Uterus (tissue), 4 donors: Measurements from ENCODE around the gene ETV2. TPM values are rescaled to one million over a fixed set of nuclear protein-coding genes. Genes with fewer than 3 reads are reported as not detected.

Experiments used
- DNase-seq, 2 donors: peaks; one replicate each; pipeline ENCODE4 v3.0.0-alpha.2; 2019 to 2020
- H3K27ac ChIP-seq, 2 donors: fragments of 200-600 bp; sonication (generic); 1 replicate in 1 of 2; 2 replicates in 1 of 2; pipeline ENCODE4 v1.5.1; 2016 to 2018
- H3K27me3 ChIP-seq, 2 donors: fragments of 200-600 bp; sonication (generic); one replicate each; pipeline ENCODE4 v1.5.1; 2018 to 2019; ENCODE audit warnings: control low read depth in 1 of 2
- H3K36me3 ChIP-seq, 2 donors: fragments of 200-600 bp; sonication (generic); one replicate each; pipeline ENCODE4 v1.5.1; 2019; ENCODE audit warnings: control low read depth in 1 of 2
- H3K4me1 ChIP-seq, 2 donors: fragments of 200-600 bp; sonication (generic); one replicate each; pipeline ENCODE4 v1.5.1; 2018 to 2019; ENCODE audit warnings: control low read depth in 1 of 2
- H3K4me3 ChIP-seq, 2 donors: fragments of 200-600 bp; sonication (generic); 1 replicate in 1 of 2; 2 replicates in 1 of 2; pipeline ENCODE4 v1.5.1; 2018 to 2019; ENCODE audit warnings: mild to moderate bottlenecking in 1 of 2
- H3K9me3 ChIP-seq, 2 donors: fragments of 200-600 bp; sonication (generic); one replicate each; pipeline ENCODE4 v1.5.1; 2019; ENCODE audit warnings: control low read depth in 1 of 2
- POLR2A ChIP-seq, 2 donors: fragments of 450-650 bp; IDR thresholded peaks; one replicate each; pipeline ENCODE4 v1.6.1; 2016; ENCODE audit warnings: antibody characterized with exemption in 2 of 2, mild to moderate bottlenecking in 1 of 2, moderate library complexity in 1 of 2
- intact Hi-C: fragments of 100-400 bp; cut with DNase I; formaldehyde crosslinking; loops from one replicate; pipeline ENCODE4 v1.15.1; 2023; ENCODE audit warnings: low total_unique reads
- total RNA-seq, 4 donors: library from RNA; depleted of rRNA in 3 of 4; stranded (reverse); fragments of >200 nt in 3 of 4; gene quantifications; one replicate each; pipeline versions ENCODE4 v1.1.0 to v1.2.4, GENCODE V29; 2014 to 2023
- TF ChIP-seq, protein P1 (sequence below), 4 experiments: fragments of 200-600 bp in 2 of 4; fragments of 450-650 bp in 2 of 4; sonication (generic) in 2 of 4; IDR thresholded peaks; one replicate each; pipeline ENCODE4 v1.5.1; 2016 to 2019; ENCODE audit warnings: antibody characterized with exemption in 4 of 4, mild to moderate bottlenecking in 2 of 4, moderate library complexity in 1 of 4
- donor health status: DM: yes; HTN: yes; CAD: no.

The ETV2 gene
- total RNA-seq, 4 donors from 2014 or later = 0.48 to 1.6 TPM; not detected in 2

DNA sequence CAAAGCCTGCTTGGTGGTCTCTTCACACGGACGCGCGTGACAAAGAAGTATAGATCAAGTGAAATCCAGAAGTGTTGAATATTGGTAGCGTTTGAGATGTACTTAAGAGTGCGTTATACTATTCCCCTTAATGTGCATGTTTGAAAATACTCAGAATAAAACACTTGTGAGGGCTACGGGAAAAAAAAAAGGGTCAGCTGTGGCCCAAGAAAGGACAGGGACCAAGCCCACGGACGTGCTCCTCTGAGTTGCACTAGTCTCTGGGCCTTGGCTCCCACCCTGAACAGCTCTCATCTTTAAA is 13.3 kb upstream of the ETV2 start:
- Histone ChIP-seq H3K36me3 (no peaks in the 10 kb centered on the region), H3K27me3 (no peaks in the 10 kb centered on the region), H3K4me3 (peak overlapping the region; percentile 89 to 93), H3K4me1 (peaks cover 5 to 6% of the 10 kb centered on the region in 2 donors), H3K27ac (peak overlapping the region; percentile 78 to 93), H3K9me3 (no peaks in the 10 kb centered on the region)
- TF ChIP-seq POLR2A (IDR thresholded peaks at IDR 0.05) = no peak
- TF ChIP-seq, protein P1, sequence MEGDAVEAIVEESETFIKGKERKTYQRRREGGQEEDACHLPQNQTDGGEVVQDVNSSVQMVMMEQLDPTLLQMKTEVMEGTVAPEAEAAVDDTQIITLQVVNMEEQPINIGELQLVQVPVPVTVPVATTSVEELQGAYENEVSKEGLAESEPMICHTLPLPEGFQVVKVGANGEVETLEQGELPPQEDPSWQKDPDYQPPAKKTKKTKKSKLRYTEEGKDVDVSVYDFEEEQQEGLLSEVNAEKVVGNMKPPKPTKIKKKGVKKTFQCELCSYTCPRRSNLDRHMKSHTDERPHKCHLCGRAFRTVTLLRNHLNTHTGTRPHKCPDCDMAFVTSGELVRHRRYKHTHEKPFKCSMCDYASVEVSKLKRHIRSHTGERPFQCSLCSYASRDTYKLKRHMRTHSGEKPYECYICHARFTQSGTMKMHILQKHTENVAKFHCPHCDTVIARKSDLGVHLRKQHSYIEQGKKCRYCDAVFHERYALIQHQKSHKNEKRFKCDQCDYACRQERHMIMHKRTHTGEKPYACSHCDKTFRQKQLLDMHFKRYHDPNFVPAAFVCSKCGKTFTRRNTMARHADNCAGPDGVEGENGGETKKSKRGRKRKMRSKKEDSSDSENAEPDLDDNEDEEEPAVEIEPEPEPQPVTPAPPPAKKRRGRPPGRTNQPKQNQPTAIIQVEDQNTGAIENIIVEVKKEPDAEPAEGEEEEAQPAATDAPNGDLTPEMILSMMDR (IDR thresholded peaks at IDR 0.05) = no peak
- no peak for DNase-seq
- intact Hi-C loops = no loop called here

DNA sequence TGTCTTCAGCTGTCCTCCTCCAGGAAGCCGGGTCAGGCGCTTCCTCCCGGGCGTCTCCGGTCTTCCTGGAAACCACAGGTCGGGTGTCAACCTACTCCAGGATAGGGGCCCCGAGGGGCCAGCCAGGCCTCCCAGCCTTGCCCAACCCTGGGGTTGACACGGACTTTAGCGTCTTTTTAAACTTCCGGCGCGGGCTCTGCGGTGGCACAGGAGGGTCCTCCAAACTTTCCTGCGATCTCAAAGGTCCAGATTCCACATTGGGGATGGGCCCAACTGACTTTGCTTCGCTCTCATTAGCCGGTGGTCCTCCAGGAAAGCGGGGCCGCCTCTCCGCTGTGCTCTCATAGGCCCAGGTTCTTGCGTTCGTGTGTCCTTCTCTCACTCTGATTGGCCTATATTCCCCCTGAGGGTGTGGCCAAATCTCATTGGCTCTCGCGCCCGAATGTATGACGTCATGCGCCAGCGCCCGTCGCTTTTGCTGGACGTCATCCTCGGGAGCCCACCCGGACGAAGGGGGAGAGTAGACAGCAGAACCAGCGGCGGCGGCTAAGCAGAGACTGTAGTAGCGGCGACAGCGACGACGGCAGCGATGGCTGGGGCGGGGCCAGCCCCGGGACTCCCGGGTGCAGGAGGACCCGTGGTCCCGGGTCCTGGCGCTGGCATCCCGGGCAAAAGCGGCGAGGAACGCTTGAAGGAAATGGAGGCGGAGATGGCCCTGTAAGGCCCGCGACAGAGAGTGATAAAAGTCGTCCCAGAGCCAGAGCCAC is 12.8 kb upstream of the ETV2 start, which contains the start of gene RBM42:
RBM42 (plus strand) TSS at position 472 of the 767 bp plus-strand sequence; CDS start at position 590, 118 bp downstream.
- H3K9me3 ChIP-seq = no peaks in the 10 kb centered on the region
- peaks cover 5 to 6% of the 10 kb centered on the region in 2 donors for H3K4me1 ChIP-seq
- H3K36me3 ChIP-seq = no peaks in the 10 kb centered on the region
- DNase-seq = peak; percentile 98
- intact Hi-C loops = no loop called here
- peak within 1 kb of the TSS; percentile 78 to 93 for H3K27ac ChIP-seq
- H3K27me3 ChIP-seq = no peaks in the 10 kb centered on the region
- TF ChIP-seq, protein P1 (IDR thresholded peaks at IDR 0.05) = peak in 2 of 4 experiments; percentile 32 to 51
- peak; percentile 53 to 82 for TF ChIP-seq POLR2A (IDR thresholded peaks at IDR 0.05)
- peak within 1 kb of the TSS; percentile 89 to 93 for H3K4me3 ChIP-seq

DNA sequence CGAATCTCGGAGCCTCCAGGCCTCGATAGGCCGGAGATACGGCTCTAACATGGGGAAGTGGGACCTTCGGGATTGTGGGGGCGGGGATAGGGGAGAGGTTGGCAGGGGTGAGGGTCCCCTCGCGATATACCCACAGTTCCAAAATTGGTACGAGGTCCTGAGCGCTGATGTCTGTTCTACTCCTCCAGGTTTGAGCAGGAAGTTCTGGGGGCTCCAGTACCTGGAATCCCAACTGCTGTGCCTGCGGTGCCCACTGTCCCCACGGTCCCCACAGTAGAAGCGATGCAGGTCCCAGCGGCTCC is 12.3 kb upstream of the ETV2 start:
- H3K9me3 ChIP-seq = no peaks in the 10 kb centered on the region
- intact Hi-C loops = no loop called here

DNA sequence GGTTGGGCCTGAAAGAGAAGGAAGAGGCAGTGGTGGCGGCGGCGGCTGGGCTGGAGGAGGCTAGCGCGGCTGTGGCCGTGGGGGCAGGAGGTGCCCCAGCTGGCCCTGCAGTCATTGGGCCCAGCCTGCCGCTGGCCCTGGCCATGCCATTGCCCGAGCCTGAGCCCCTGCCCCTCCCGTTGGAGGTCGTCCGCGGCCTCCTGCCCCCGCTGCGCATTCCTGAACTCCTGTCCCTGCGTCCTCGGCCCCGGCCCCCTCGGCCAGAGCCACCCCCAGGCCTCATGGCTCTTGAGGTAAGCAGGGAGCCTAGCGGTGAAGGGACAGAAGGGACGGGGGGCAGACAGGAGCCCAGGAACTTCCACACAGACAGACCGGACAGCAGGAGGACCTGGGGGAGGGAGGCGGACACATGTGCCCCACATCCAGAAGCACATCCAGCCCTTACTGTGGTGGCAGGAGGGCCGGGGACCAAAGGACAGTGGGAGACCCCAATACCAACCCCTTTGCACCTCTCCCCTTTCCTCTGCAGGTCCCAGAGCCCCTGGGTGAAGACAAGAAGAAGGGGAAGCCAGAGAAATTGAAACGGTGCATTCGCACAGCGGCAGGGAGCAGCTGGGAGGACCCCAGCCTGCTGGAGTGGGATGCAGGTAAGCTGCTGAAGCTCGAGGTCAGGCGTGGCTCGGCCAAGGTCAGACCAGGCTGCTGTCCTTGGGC is 7.7 kb upstream of the ETV2 start:
- intact Hi-C loops = no loop called here

More for the DNA sequence above, 12.3 kb upstream of the ETV2 start:
- Histone ChIP-seq H3K4me1 (peaks cover 5 to 6% of the 10 kb centered on the region in 2 donors), H3K4me3 (peak overlapping the region; percentile 89 to 93), H3K27ac (peak overlapping the region; percentile 78 to 93), H3K27me3 (no peaks in the 10 kb centered on the region), H3K36me3 (no peaks in the 10 kb centered on the region)
- TF ChIP-seq, protein P1 (IDR thresholded peaks at IDR 0.05) = no peak
- TF ChIP-seq POLR2A (IDR thresholded peaks at IDR 0.05) = no peak
- no peak for DNase-seq

More for the DNA sequence above, 7.7 kb upstream of the ETV2 start:
- no peak for TF ChIP-seq POLR2A (IDR thresholded peaks at IDR 0.05)
- TF ChIP-seq, protein P1 (IDR thresholded peaks at IDR 0.05) = no peak
- Histone ChIP-seq H3K27me3 (no peaks in the 10 kb centered on the region), H3K9me3 (no peaks in the 10 kb centered on the region), H3K4me3 (no peak overlapping the region), H3K4me1 (peaks cover 5 to 6% of the 10 kb centered on the region in 2 donors), H3K36me3 (no peaks in the 10 kb centered on the region), H3K27ac (no peak overlapping the region)
- DNase-seq = no peak
